NCI-H82 treated with DMSO at 0.1 percent for 48 hours (cell line): ENCODE results near the gene DIS3L2.
"Not testable (repeated sequence)": the region's sequence is repeated elsewhere in the genome, so short reads cannot be mapped to it uniquely, and the experiment has no call there.

Experiments
- DNase-seq: peaks from one replicate; lab custom pipeline; 2025; ENCODE audit not compliant: unreplicated experiment; lab: John Stamatoyannopoulos, UW

DIS3L2 gene

DNA sequence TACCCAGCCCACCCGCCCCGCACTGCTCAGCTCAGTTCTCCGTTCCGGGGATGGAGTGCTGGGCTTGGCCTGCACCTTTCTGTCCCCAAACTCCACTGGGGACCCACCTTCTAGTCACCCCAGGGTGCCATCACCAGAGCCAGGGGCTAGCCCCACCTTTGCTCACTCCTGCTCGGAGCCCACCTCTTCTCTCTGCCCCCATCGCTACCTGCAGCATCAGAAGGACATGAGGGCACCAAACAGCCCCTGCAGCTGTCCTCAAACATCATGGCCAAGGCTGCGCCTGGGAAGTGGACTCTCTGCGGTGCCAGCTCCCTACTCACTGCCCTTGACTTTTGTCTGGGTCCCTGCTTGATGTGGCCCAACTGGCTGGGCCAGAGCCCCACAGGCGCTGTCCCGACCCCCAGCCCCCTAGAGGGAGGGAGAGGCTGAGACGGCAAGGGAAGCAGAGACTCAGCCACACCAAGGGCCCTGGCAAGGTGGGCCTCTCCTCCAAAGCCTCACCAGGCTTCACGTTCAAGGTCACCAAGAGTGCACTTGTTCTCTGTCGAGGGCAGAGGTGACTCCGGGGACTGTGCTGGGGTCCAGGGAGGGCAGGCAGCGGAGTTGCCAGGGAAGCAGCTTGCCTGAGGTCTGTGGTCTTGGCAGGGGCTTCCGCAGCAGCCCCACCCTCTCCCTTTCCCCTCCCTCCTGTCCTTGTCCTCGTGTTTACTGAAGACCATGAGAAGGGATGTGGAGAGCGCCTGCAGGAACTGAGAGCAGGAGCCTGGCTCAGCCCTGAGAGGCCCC, 403.5 kb downstream of the DIS3L2 start:
- not testable (repeated sequence) for DNase-seq

DNA sequence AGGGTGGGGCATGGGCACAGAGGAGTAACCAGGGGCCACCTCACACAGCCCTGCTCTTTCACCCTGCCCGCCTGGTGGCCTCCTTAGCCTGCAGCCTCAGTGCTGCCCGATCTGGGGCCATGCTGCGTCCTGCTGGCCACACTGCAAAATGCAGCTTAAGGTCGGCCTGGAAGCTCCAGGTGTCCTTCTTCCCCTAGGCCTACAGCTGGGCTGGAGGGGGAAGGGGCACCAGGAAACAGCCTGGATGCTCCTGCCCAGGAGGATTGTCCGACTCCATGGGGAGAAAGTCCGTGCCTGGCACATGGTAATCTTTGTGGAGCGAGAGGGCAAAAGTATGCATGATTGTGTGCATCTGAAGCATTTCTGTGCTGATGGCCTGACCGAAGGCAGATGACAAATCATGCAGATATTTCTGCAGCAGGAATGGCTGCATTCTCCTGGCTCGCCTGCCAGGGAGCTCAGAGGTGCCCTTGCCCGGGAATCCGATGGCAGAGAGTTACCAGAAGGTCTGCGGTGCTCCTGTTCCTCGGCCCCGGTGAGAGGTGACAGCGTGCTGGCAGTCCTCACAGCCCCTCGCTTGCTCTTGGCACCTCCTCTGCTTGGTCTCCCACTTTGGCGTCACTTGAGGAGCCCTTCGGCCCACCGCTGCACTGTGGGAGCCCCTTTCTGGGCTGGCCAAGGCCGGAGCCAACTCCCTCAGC, 404.3 kb downstream of the DIS3L2 start:
- no peak for DNase-seq

DNA sequence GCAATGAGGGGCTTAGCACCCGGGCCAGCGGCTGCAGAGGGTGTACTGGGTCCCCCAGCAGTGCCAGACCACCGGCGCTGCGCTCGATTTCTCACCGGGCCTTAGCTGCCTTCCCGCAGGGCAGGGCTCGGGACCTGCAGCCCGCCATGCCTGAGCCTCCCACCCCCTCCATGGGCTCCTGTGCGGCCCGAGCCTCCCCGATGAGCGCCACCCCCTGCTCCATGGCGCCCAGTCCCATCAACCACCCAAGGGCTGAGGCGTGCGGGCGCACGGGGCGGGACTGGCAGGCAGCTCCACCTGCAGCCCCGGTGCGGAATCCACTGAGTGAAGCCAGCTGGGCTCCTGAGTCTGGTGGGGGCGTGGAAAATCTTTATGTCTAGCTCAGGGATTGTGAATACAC, 404.9 kb downstream of the DIS3L2 start:
- DNase-seq = not testable (repeated sequence)

DNA sequence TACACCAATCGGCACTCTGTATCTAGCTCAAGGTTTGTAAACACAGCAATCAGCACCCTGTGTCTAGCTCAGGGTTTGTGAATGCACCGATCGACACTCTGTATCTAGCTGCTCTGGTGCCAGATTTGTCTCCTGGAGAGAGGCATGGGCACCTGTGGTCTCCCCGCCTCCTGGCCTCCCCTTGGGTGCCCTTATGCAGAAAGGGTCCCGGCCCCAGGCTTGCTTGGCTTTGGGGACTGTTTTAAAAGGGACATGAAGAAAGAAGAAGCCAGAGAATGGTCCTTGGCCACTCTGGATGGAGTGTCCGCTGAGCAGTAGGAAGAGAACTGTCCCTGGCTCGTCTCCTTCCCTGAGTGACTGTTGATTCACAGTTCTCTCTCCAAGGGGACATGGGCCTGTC, 405.5 kb downstream of the DIS3L2 start:
- no peak for DNase-seq

DNA sequence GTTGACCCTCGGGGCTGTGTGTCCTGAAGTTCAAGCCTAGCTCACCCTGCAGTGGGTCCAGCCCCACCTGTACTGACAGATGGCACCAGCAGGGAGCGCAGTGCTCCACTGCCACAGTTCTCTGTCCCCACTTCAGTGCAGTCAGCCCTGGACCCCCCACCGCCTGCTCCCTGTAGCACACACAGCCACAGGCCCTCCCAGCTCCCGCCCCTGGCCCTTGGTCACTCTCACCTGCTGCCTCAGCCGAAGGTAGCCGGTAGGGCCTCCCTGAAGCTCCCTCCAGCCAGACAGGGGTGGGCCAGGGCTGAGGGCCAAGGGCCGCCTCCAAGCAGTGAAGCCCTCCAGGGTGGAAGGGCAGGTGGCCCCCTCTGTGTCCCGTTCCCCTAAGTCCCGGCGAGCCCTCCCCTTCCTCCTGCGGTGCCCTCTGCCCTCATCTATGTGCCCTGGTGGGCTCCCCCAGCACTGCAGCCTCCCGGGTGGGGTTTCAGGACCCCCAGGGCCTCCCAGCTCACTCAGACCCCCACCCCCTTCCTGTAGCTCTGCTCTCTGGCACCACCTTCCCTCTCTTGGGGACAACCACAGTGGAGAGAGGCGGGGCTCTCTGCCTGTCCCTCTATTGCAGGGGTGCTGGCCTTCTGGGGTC, 406.2 kb downstream of the DIS3L2 start:
- DNase-seq = no peak

DNA sequence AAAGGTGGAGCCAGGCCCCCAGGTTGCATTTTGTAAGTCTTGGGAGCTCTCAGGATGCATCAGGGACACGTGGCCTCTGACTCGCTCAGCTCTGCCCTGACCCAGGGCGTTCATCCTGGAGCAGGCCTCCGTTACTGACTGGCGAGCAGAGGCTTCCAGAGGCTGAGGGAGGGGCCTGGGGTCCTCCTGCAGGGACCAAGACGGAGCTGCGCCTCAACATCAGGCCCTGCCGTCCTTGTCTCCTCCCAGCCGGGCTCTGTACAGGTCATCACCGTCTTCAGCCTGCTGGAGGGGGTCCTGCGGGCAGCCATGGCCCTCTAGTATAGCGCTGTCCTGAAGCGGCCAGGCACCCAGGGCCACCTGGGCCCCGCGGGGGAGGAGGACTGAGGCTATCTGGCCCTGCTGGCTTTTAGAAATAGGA, 406.8 kb downstream of the DIS3L2 start:
- no peak for DNase-seq

DNA sequence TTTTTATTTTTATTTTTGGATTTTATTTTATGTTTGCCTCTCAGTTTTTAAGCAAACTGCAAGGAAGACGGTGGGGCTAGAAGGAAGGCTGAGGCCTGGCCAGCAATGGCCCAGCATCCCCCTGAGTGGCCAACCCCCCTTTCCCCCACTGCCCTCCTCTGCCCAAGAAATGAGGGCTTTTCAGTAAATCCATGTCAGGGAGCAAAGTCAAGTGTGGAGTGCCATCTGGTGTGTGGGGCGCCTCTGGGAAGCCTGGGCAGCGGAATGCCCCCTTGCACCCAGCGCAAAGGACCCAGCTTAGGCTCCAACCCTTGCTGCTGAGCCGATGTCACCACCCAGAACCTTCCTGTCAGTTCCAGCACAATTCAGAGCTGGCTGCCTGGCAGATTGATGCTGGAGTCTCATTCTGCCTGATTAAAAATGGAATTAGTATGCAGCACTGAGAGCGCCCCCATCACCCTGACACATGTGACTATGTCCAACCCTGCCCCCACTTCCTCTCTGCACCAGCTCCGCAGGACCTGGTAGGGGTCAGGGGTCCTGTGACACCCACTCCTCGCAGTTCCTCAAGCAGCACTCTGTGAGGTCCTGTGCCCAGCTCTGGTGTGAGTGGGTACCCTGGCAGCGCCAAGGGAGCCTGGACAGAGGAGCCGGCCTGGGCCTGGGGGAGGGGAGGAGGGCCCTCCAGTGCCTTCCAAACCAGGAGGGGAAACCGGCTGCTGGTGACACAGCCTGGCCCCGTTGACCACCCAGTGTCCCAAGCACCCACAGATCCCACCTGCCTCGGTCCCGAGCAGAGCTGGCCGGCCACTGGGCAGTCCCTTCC, 407.8 kb downstream of the DIS3L2 start:
- no peak for DNase-seq

DNA sequence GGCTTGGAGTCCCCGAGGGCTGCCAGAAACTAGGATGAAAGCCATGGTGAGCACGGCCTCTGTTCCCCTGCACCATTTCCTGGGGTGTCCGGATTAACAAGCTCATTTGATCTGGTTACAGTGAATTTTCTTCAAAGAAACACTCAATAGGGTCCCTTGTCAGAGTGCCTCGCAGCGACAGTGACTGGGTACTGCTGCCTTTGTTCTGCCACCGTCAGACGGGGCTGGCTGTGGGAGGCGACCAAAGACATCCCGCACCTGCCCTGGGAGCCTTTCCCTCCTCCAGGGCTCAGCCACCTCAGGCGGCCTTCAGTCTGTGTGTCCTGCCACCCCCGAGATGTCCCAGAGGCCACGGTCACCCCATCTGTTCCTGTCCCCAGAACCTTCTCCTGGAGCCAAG, 408.5 kb downstream of the DIS3L2 start:
- DNase-seq = not testable (repeated sequence)

DNA sequence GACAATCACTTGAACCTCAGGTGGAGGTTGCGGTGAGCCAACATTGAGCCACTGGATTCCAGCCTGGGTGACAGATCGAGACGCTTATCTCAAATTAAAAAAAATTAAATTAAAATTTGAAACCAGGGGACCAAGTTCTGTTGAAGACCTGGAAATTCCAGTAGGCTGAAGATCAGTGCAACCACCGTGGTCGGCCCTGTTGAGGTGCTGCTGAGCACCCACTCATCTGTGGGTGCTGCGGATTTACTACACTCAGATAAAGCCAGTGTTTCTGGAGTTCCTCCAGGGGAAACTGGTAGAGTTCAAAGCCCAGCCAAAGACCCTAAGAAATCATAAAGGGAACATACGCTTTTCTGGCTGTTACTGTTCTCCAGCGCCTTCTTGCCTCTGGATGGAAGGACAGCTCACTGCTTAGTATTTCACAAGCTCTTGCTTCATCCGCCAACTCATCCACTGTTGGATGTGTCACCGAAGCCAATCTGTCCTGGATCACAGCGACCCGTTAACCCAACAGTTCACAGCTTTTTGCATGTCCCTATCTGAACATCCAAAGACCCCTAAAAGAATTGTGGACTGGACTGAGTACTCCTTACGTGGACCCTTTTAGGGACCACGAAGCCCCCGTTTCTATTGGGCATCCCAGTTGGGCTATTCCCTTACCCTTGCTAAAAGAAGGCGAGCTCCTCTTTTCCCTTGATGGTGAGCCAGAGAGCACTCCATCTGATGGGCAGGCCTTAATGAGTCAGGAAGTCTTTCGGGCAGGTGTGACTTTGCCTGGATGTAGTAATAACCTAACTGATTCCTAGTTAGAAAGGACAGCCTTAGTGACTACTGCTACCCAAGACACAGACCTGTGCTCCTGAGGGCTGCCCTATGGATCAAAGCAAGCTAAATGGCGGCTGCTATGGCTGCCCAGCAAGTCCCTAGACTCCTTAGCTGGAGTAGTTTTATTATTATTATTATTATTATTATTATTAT, 411.0 kb downstream of the DIS3L2 start:
- DNase-seq = no peak

DNA sequence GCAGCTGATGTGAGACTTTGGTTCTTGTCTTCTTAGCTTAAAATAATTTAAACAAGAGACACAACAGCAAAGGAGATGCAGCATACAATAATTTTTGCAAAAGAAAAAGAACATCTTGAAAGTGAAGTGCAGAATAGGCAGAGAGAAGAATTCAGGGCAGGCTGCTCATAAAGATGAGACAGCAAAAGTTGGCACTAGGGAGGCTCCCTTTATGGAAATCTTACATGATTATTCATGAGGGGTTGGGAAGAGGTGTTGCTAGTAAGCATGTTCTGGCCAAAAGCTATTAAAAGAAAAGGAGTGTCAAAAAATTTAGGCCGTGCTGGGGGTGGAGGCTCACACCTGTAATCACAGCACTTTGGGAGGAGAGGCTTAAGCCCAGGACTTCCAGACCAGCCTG, 412.8 kb downstream of the DIS3L2 start:
- no peak for DNase-seq

DNA sequence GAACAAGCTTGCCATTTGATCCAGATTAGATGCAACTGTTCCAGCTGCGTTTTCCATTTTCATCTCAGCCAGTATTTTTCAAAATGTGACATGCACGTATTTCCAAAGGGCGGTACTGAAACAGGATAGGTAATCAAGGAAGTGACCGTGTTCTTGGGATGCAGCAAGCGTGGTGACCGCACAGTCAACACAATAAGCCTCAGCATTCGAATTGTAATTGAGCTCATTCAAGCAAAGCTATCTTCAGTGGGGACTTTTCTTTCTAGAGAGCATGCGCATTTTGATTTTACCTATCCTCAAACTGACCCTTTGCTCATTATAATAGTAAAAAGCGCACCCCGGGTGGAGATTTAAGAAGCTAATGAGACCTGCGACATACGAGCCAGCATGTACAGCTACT, 413.7 kb downstream of the DIS3L2 start:
- no peak for DNase-seq

DNA sequence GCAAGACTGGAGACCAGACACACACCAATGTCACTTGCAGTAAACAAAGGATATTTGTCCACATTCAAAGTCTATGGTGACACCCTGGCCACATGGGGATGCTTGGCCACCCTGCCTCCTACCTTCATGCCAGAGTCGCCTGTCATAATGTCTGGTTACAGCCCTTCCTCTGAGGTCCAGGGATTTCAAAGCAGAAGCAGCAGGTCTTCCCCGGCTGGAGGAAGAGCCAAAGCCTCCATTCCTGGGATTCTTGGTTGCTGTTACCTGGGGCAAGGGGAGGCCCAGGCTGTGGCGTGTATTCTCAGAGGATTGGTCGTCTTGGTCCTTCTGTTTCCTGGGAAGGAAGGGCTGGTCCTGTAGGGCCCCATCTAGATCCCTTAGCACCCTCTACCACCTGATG, 414.7 kb downstream of the DIS3L2 start:
- DNase-seq = no peak

DNA sequence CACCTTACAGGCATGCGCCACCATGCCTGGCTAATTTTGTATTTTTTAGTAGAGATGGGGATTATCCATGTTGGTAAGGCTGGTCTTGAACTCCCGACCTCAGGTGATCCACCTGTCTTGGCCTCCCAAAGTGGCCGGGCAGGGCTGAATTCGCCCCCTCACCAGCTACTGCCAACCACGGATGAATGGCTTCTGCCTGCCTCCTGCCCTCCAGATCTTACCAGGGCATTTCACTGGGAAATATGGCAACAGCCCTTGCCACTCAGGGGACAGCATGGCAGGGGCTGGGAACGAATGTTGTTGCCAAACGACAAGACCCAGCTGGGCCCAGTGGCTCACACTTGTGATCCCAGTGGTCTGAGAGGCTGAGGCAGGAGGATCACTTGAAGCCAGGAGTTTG, 415.2 kb downstream of the DIS3L2 start:
- no peak for DNase-seq

DNA sequence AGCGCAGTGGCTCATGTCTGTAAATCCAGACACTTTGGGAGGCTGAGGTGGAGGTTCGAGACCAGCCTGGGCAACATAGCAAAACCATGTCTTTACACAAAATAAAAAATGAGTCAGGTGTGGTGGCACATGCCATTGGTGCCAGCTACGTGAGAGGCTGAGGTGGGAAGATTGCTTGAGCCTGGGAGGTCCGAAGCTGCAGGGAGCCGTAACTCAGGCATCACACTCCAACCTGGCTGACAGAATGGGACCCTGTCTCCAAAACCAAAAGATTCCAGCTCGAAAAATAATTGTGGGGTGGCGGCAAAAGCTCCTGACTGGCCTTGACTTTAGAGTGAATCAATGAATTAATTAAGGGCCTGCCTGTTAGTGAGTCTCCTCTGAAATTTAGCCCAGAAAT, 415.8 kb downstream of the DIS3L2 start:
- no peak for DNase-seq

DNA sequence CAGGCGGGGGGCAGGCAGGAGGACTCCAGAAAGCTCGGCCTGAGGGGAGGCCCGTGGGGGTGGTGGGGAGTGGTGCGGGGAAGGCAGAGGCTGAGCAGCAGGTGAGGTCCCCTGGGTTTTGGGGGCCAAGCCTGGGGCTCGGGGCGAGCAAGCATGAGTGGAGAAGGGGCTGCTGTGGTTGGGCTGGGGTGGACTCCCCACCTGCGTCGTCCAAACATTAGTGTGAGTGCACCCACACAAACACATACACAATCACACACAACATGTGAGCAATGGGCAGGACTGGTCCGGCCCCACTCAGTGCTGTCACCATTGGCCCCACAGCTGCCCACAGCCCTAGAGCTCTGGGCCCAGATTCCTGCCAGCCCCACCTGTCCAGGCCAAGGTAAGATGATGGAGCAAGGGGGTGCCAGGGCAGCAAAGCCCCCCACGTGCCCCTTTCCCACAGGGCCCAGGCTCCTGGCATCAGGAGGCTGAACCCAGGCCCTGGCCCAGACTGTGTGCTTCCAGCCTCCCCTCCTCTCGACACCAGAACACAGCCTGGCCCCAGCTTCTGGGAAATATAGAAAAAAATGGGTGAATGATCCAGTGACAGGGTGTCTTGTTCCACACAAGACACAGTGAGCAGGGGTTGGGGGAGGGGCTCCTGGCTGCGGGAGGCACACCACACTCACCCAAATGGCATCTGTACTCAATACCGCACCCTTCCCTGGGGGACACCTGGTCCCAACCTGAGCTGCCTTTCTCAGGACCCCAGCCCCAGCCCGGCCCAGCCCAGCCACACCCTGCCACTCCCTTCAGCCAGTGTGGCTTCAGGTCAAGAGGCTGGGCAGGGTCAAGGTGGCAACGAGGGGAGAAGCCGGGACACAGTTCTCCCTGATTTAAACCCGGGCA, 416.6 kb downstream of the DIS3L2 start:
- DNase-seq = no peak

DNA sequence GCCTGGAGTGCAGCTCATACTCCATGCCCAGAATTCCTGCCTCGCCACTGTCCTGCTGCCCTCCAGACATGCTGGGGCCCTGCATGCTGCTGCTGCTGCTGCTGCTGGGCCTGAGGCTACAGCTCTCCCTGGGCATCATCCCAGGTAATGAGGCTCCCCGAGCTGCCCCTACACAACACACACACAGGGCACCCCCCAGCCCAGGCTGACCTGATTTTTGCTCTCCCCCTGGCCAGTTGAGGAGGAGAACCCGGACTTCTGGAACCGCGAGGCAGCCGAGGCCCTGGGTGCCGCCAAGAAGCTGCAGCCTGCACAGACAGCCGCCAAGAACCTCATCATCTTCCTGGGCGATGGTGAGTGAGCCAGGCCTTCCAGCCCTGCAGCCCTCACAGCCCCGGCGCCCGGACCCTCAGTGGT, 417.2 kb downstream of the DIS3L2 start, which contains the start of gene ALPP:
Gene ALPP (plus strand): TSS at position 17 of the 417 bp plus-strand sequence. CDS start 52 bp downstream, at position 69.
- DNase-seq = not testable (repeated sequence)

DNA sequence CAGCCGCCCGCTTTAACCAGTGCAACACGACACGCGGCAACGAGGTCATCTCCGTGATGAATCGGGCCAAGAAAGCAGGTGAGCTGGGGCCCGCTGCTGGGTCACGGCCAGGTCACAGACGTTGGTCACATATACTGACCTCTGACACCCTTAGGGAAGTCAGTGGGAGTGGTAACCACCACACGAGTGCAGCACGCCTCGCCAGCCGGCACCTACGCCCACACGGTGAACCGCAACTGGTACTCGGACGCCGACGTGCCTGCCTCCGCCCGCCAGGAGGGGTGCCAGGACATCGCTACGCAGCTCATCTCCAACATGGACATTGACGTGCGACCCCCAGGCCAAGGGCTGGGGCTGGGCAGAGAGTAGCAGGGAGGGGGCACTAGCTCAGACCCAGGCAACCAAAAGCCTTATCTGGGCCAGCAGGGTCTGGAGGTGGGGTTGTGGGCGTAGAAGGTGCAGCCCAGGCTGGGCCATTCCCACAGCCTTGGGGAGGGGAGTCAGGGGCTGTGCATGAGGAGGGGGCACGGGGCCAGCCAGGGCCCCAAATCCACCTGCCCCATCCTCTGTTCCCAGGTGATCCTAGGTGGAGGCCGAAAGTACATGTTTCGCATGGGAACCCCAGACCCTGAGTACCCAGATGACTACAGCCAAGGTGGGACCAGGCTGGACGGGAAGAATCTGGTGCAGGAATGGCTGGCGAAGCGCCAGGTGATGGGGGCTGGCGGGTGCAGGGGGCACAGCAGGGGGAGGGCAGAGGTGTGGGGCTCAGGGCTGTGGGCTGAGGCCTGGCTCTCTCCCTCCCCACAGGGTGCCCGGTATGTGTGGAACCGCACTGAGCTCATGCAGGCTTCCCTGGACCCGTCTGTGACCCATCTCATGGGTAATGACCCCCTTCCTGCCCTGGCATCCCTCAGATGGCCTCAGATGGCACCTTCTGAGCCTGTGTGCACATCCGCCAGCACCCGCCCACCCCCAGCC, 418.4 kb downstream of the DIS3L2 start:
- not testable (repeated sequence) for DNase-seq
